GM12878 (cell line): Measurements from ENCODE around the gene KCNJ3. TPM values are rescaled to one million over a fixed set of nuclear protein-coding genes. Genes with fewer than 3 reads are reported as not detected.

Experiments
- ATAC-seq: fragments of 200-7000 bp; cut with Tn5 transposase; 3 replicates; pipeline ENCODE4 v1.9.1; 2020; ENCODE audit warnings: mild to moderate bottlenecking, moderate library complexity
- BruUV-seq: library from RNA; stranded (reverse); fragments of 400-500 nt; replicated peaks from 2 replicates; lab custom pipeline; 2021; lab: Mats Ljungman, UMichigan
- CTCF ChIA-PET: fragments of 300-600 bp; sonication (Branson Sonifier 250); formaldehyde crosslinking; extraction: SDS; loops from one replicate; lab custom pipeline; 2021; ENCODE audit warnings: inconsistent platforms; lab: Yijun Ruan, JAX
- POLR2A ChIA-PET: fragments of 350-600 bp; formaldehyde crosslinking; extraction: SDS; loops from one replicate; lab custom pipeline; 2021; ENCODE audit warnings: inconsistent platforms; lab: Charles Lee
- RAD21 ChIA-PET: fragments of 300-600 bp; sonication (Branson Sonifier 250); formaldehyde crosslinking; loops from one replicate; lab custom pipeline; 2023; ENCODE audit warnings: antibody characterized with exemption; ENCODE audit not compliant: unreplicated experiment; lab: Charles Lee
- SMC1A ChIA-PET: fragments of 300-600 bp; sonication (Branson Sonifier 250); formaldehyde crosslinking; loops from one replicate; lab custom pipeline; 2023; ENCODE audit not compliant: unreplicated experiment, uncharacterized antibody; lab: Charles Lee
- DNase-seq: peaks from one replicate; pipeline ENCODE4 v3.0.0-alpha.2; 2011; ENCODE audit warnings: low read depth, low spot score
- FAIRE-seq: peaks from 3 replicates; lab custom pipeline; 2011; peaks lifted over from hg19 to GRCh38; lab: Jason Lieb, UNC
- H2AFZ ChIP-seq: 2 replicates; pipeline ENCODE4 v1.6.0; 2011; ENCODE audit warnings: low read depth, low read length, control low read depth; ENCODE audit not compliant: control insufficient read depth
- H3K27ac ChIP-seq: 2 replicates; pipeline ENCODE4 v1.5.1; 2011; ENCODE audit warnings: control low read depth; ENCODE audit not compliant: control insufficient read depth, insufficient read depth
- H3K27me3 ChIP-seq, 2 experiments: replicated peaks in 1 of 2; 2 replicates each; pipeline versions ENCODE4 v1.6.0 to v1.6.1; 2011; ENCODE audit warnings: low read length in 1 of 2; ENCODE audit not compliant: control insufficient read depth in 2 of 2, insufficient read depth in 2 of 2
- H3K36me3 ChIP-seq, 2 experiments: 2 replicates each; pipeline ENCODE4 v1.5.1; 2011; ENCODE audit warnings: low read length in 1 of 2; ENCODE audit not compliant: control insufficient read depth in 2 of 2, insufficient read depth in 2 of 2
- H3K4me1 ChIP-seq: 2 replicates; pipeline ENCODE4 v1.6.1; 2011; ENCODE audit warnings: mild to moderate bottlenecking, low read length, moderate library complexity, mixed read lengths; ENCODE audit not compliant: control insufficient read depth, insufficient read depth
- H3K4me2 ChIP-seq: 2 replicates; pipeline ENCODE4 v1.6.0; 2011; ENCODE audit warnings: control low read depth; ENCODE audit not compliant: control insufficient read depth, insufficient read depth
- H3K4me3 ChIP-seq: fragments of 200-600 bp; sonication (generic); 2 replicates; pipeline ENCODE4 v1.5.1; 2016
- H3K79me2 ChIP-seq: 2 replicates; pipeline ENCODE4 v1.6.0; 2011; ENCODE audit warnings: low read length; ENCODE audit not compliant: control insufficient read depth, insufficient read depth
- H3K9ac ChIP-seq: 2 replicates; pipeline ENCODE4 v1.8.0; 2011; ENCODE audit warnings: low read length, control low read depth, mixed read lengths; ENCODE audit not compliant: control insufficient read depth, insufficient read depth
- H3K9me3 ChIP-seq: replicated peaks from 3 replicates; pipeline ENCODE4 v1.5.1; 2011; ENCODE audit warnings: mild to moderate bottlenecking, low read length; ENCODE audit not compliant: control insufficient read depth, insufficient read depth
- H4K20me1 ChIP-seq: 2 replicates; pipeline ENCODE4 v1.6.0; 2011; ENCODE audit not compliant: control insufficient read depth, insufficient read depth
- ATF7 ChIP-seq: fragments of 450-650 bp; IDR thresholded peaks from 2 replicates; pipeline ENCODE4 v1.6.1; 2016; ENCODE audit warnings: low read depth, mild to moderate bottlenecking
- BACH1 ChIP-seq: fragments of 450-650 bp; IDR thresholded peaks from 2 replicates; pipeline ENCODE4 v1.6.1; 2017; ENCODE audit warnings: mild to moderate bottlenecking, borderline replicate concordance
- CBX5 ChIP-seq: sonication (generic); IDR thresholded peaks from 2 replicates; pipeline ENCODE4 v1.6.1; 2016; ENCODE audit warnings: low read depth, moderate library complexity, mild to moderate bottlenecking, inconsistent platforms
- FOXK2 ChIP-seq: fragments of 450-650 bp; IDR thresholded peaks from 2 replicates; pipeline ENCODE4 v1.6.1; 2017; ENCODE audit warnings: mild to moderate bottlenecking, moderate library complexity
- FOXM1 ChIP-seq: IDR thresholded peaks from 2 replicates; pipeline ENCODE4 v1.6.1; 2012; ENCODE audit warnings: low read depth, mild to moderate bottlenecking, inconsistent platforms, low read length, moderate library complexity
- LARP7 ChIP-seq: fragments of 450-650 bp; IDR thresholded peaks from 2 replicates; pipeline ENCODE4 v1.6.1; 2017; ENCODE audit warnings: mild to moderate bottlenecking
- NRF1 ChIP-seq: conservative IDR thresholded peaks from 2 replicates; pipeline ENCODE4 v1.6.1; 2011; ENCODE audit warnings: mild to moderate bottlenecking, low read depth, low read length, improper control_type of control experiment
- PKNOX1 ChIP-seq: fragments of 450-650 bp; IDR thresholded peaks from 2 replicates; pipeline ENCODE4 v1.6.1; 2016; ENCODE audit warnings: mild to moderate bottlenecking
- RAD21 ChIP-seq: IDR thresholded peaks from 2 replicates; pipeline ENCODE4 v1.6.1; 2011; ENCODE audit warnings: mild to moderate bottlenecking, low read depth, low read length, moderate library complexity; ENCODE audit not compliant: insufficient read depth
- TAF1 ChIP-seq: IDR thresholded peaks from 2 replicates; pipeline ENCODE4 v1.6.1; 2011; ENCODE audit warnings: mild to moderate bottlenecking, low read depth, low read length, borderline replicate concordance
- TBL1XR1 ChIP-seq: IDR thresholded peaks from 2 replicates; pipeline ENCODE4 v1.6.1; 2012; ENCODE audit warnings: low read depth, low read length, improper control_type of control experiment
- ZBTB33 ChIP-seq: fragments of 450-650 bp; IDR thresholded peaks from 2 replicates; pipeline ENCODE4 v1.6.1; 2017; ENCODE audit warnings: mild to moderate bottlenecking
- ZNF24 ChIP-seq: fragments of 450-650 bp; IDR thresholded peaks from 2 replicates; pipeline ENCODE4 v1.6.1; 2017; ENCODE audit warnings: antibody characterized with exemption, mild to moderate bottlenecking
- WGBS: methylation state at CpG from one replicate; pipeline ENCODE4 v1.1.6; 2016; ENCODE audit warnings: low lambda C conversion rate; ENCODE audit not compliant: insufficient replicate concordance, insufficient coverage; ENCODE audit errors: missing lambda C conversion rate; 5-methylcytosine and 5-hydroxymethylcytosine counted together
- in situ Hi-C: fragments of 300-500 bp; cut with MboI; formaldehyde crosslinking; loops from 9 replicates; pipeline ENCODE4 v1.14.3; 2018; ENCODE audit warnings: mixed read lengths
- intact Hi-C: fragments of 100-400 bp; cut with micrococcal nuclease; formaldehyde crosslinking; loops from one replicate; pipeline ENCODE4 v1.14.2; 2022; ENCODE audit not compliant: unreplicated experiment
- polyA plus RNA-seq, 11 experiments: library from polyadenylated mRNA; depleted of rRNA in 4 of 11; unstranded in 6 of 11; stranded (reverse) in 5 of 11; fragments of >200 nt; fragmentation: Nextera tagmentation in 4 of 11; fragmentation: Illumina TruSeq in 1 of 11; extraction: Ambion mirVana in 4 of 11; extraction: Trizol in 1 of 11; gene quantifications; 1 replicate in 1 of 11; 2 replicates in 10 of 11; pipeline versions ENCODE4 v1.2.1 to v1.2.3, GENCODE V29; 2011 to 2016; ENCODE audit warnings: inconsistent platforms in 2 of 11, missing spikeins in 2 of 11, low read depth in 1 of 11
- total RNA-seq, 4 experiments: library from RNA; depleted of rRNA in 3 of 4; stranded (reverse); fragments of >200 nt in 3 of 4; fragmentation: Illumina TruSeq in 1 of 4; extraction: Trizol in 1 of 4; gene quantifications; 2 replicates each; pipeline versions ENCODE4 v1.2.1 to v1.2.3, GENCODE V29; 2013 to 2021

The KCNJ3 gene
- total and polyA plus RNA-seq, 10 of the 15 experiments (the other 5 are each of a cell fraction or from before 2014, with no cell fraction given) = 0.01 to 1.1 (median 0.04) TPM; not detected in 6

- no TSS peak for BruUV-seq
- Histone ChIP-seq H3K4me2 (no peak overlapping the region), H3K9ac (no peak overlapping the region), H3K9me3 (no peaks in the 10 kb centered on the region), H2AFZ (no peak overlapping the region), H3K27me3 (no peaks in the 10 kb centered on the region), H3K4me3 (no peak overlapping the region), H3K27ac (no peak overlapping the region), H3K79me2 (no peaks in the 10 kb centered on the region), H4K20me1 (no peaks in the 10 kb centered on the region), H3K36me3 (no peaks in the 10 kb centered on the region), H3K4me1 (no peaks in the 10 kb centered on the region)
- ChIA-PET POLR2A (no interaction called here), CTCF (no interaction called here), SMC1A (interaction anchor here (1.8 kb wide), 1 partner anchor 255 kb away, joined by 4 read pairs; no protein-coding TSS in a partner anchor), RAD21 (interaction anchor here (0.9 kb wide), 1 partner anchor 235 kb away, joined by 3 read pairs; no protein-coding TSS in a partner anchor)
- no peak for DNase-seq
- no peak for TF ChIP-seq NRF1
- no peak for TF ChIP-seq RAD21
- no peak for TF ChIP-seq ATF7
- no peak for TF ChIP-seq LARP7
- no peak for TF ChIP-seq PKNOX1
- TF ChIP-seq FOXK2 = no peak
- no peak for TF ChIP-seq TBL1XR1
- TF ChIP-seq FOXM1 = no peak
- TF ChIP-seq ZBTB33 = no peak
- no peak for TF ChIP-seq ZNF24
- TF ChIP-seq BACH1 = no peak
- no peak for TF ChIP-seq TAF1
- no peak for TF ChIP-seq CBX5
- FAIRE-seq = no peak
- intact Hi-C loops (no loop called here), in situ Hi-C loops (no loop called here)
- 7% methylated on average over 2 of the region's 2 CpGs for WGBS
- no peak for ATAC-seq
These were observed 11.6 kb downstream of the KCNJ3 start for GRCh38 chr2:154710078-154710477.
